ENCODE data around the gene BOD1L1. TPM values are rescaled to one million over a fixed set of nuclear protein-coding genes. Genes with fewer than 3 reads are reported as not detected.

The BOD1L1 gene
- total and polyA plus RNA-seq, 2 experiments from 2014 or later: 18.2 to 43.2 TPM

GRCh38 chr4:13584481-13584880 is 43.0 kb downstream of the BOD1L1 start:
- DNase-seq (ENCODE audit: low spot score) (no peak), ATAC-seq (no peak)
- Histone ChIP-seq H3K79me2 (replicated peaks; ENCODE audit: insufficient read depth) (no peaks in the 10 kb centered on the region), H3K36me3 (ENCODE audit: insufficient read depth) (peaks cover 20% of the 10 kb centered on the region), H3K27me3 (ENCODE audit: insufficient read depth) (no peaks in the 10 kb centered on the region), H3K9me2 (ENCODE audit: insufficient read depth) (no peaks in the 10 kb centered on the region), H3K27ac (ENCODE audit: low read depth) (no peak overlapping the region), H3K4me2 (no peak overlapping the region), H2AFZ (no peak overlapping the region), H3F3A (replicated peaks; ENCODE audit: low read depth) (no peaks in the 10 kb centered on the region), H4K20me1 (replicated peaks; ENCODE audit: insufficient read depth) (no peaks in the 10 kb centered on the region), H3K4me3 (no peak overlapping the region), H3K4me1 (ENCODE audit: insufficient read depth) (no peaks in the 10 kb centered on the region)
- no peak overlapping the region for H3K4me3 Mint-ChIP-seq
- peaks cover 2% of the 10 kb centered on the region for H3K27me3 Mint-ChIP-seq (ENCODE audit: insufficient read depth, low read depth, poor library complexity)
- no peaks in the 10 kb centered on the region for H3K4me1 Mint-ChIP-seq
- TF ChIP-seq ZNF462 (CRISPR knock-in tag; IDR thresholded peaks at IDR 0.05) (no peak), STAT1 (IDR thresholded peaks at IDR 0.05; ENCODE audit: unreplicated experiment) (no peak), NANOG (IDR thresholded peaks at IDR 0.05; ENCODE audit: borderline replicate concordance) (no peak), REST (IDR thresholded peaks at IDR 0.05; ENCODE audit: unreplicated experiment) (no peak)
- peaks cover 33% of the 10 kb centered on the region for H3K36me3 Mint-ChIP-seq (ENCODE audit: low read depth)
- H3K27ac Mint-ChIP-seq: no peak overlapping the region
- no peaks in the 10 kb centered on the region for H3K9me3 Mint-ChIP-seq
